HCT116 (cell line): ENCODE data around the gene ANGPTL1.

ENCODE experiments used
- EZH2 ChIP-seq: fragments of 200-600 bp; sonication (generic); IDR thresholded peaks from 2 replicates; pipeline ENCODE4 v1.6.1; 2017; ENCODE audit warnings: antibody characterized with exemption, mixed run types
- EZH2phosphoT487 ChIP-seq: fragments of 200-600 bp; IDR thresholded peaks from 2 replicates; pipeline ENCODE4 v1.6.1; 2018; ENCODE audit warnings: antibody characterized with exemption, borderline replicate concordance
- FOSL1 ChIP-seq: IDR thresholded peaks from 2 replicates; pipeline ENCODE4 v1.6.1; 2012; ENCODE audit warnings: low read depth
- POLR2AphosphoS5 ChIP-seq: IDR thresholded peaks from 2 replicates; pipeline ENCODE4 v1.6.1; 2011; ENCODE audit warnings: mild to moderate bottlenecking, low read depth, low read length, moderate library complexity
- SIN3A ChIP-seq: IDR thresholded peaks from 2 replicates; pipeline ENCODE4 v1.6.1; 2012; ENCODE audit warnings: low read depth
- TCF7L2 ChIP-seq: IDR thresholded peaks from 2 replicates; pipeline ENCODE4 v1.7.0; 2011; ENCODE audit warnings: borderline replicate concordance, inconsistent platforms; ENCODE audit not compliant: insufficient read depth, insufficient read length; ENCODE audit errors: extremely low read depth
- ZFX ChIP-seq: fragments of 450-650 bp; IDR thresholded peaks from 2 replicates; pipeline ENCODE4 v1.6.1; 2017
- TF ChIP-seq, protein P1 (sequence below), 3 experiments: fragments of 200-600 bp in 1 of 3; sonication (generic) in 1 of 3; IDR thresholded peaks in 2 of 3; conservative IDR thresholded peaks in 1 of 3; 2 replicates each; pipeline ENCODE4 v1.5.1; 2012 to 2017; ENCODE audit warnings: low read depth in 2 of 3, low read length in 2 of 3, antibody characterized with exemption in 1 of 3, borderline replicate concordance in 1 of 3, control low read depth in 1 of 3, mild to moderate bottlenecking in 1 of 3, mixed read lengths in 1 of 3, mixed run types in 1 of 3, moderate library complexity in 1 of 3; ENCODE audit not compliant: insufficient read depth in 1 of 3
- TF ChIP-seq, protein P2 (sequence below): IDR thresholded peaks from 2 replicates; pipeline ENCODE4 v1.6.1; 2012; ENCODE audit warnings: low read depth
- TF ChIP-seq, protein P3 (sequence below): IDR thresholded peaks from 2 replicates; pipeline ENCODE4 v1.6.1; 2012
- TF ChIP-seq, protein P4 (sequence below): IDR thresholded peaks from 2 replicates; pipeline ENCODE4 v1.6.1; 2011; ENCODE audit warnings: mild to moderate bottlenecking, low read length, moderate library complexity; ENCODE audit not compliant: insufficient replicate concordance; ENCODE audit errors: extremely low read depth

DNA sequence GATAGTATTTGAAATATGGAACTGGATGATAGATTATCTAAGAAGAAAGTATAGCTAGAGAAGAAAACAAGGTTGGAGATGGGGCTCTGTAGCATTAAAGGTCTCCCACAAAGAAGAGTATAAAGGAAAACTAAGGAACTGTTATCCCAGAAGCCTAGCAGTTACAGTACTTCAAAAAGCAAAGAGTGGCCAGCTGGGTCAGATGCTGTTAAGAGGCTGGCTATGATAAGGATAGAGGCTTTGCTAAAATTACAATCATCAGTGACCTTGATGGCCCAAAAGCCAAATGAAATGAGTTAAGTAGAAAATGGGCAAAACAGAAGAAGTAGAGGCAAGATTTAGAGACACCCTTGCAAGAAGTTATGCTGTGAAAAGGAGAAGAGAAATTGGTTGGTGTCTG lies 25.1 kb upstream of the ANGPTL1 start:
- no peak for TF ChIP-seq EZH2phosphoT487
- TF ChIP-seq, protein P1, sequence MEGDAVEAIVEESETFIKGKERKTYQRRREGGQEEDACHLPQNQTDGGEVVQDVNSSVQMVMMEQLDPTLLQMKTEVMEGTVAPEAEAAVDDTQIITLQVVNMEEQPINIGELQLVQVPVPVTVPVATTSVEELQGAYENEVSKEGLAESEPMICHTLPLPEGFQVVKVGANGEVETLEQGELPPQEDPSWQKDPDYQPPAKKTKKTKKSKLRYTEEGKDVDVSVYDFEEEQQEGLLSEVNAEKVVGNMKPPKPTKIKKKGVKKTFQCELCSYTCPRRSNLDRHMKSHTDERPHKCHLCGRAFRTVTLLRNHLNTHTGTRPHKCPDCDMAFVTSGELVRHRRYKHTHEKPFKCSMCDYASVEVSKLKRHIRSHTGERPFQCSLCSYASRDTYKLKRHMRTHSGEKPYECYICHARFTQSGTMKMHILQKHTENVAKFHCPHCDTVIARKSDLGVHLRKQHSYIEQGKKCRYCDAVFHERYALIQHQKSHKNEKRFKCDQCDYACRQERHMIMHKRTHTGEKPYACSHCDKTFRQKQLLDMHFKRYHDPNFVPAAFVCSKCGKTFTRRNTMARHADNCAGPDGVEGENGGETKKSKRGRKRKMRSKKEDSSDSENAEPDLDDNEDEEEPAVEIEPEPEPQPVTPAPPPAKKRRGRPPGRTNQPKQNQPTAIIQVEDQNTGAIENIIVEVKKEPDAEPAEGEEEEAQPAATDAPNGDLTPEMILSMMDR (IDR thresholded peaks at IDR 0.05 in 2 of 3, conservative IDR thresholded peaks at IDR 0.05 in 1 of 3; ENCODE audit: borderline replicate concordance in 1 of 3, insufficient read depth in 1 of 3, low read depth in 2 of 3, low read length in 2 of 3), result no peak
- TF ChIP-seq EZH2, result no peak
- no peak for TF ChIP-seq ZFX
- TF ChIP-seq POLR2AphosphoS5, result no peak
- TF ChIP-seq TCF7L2, result no peak
- TF ChIP-seq, protein P2, sequence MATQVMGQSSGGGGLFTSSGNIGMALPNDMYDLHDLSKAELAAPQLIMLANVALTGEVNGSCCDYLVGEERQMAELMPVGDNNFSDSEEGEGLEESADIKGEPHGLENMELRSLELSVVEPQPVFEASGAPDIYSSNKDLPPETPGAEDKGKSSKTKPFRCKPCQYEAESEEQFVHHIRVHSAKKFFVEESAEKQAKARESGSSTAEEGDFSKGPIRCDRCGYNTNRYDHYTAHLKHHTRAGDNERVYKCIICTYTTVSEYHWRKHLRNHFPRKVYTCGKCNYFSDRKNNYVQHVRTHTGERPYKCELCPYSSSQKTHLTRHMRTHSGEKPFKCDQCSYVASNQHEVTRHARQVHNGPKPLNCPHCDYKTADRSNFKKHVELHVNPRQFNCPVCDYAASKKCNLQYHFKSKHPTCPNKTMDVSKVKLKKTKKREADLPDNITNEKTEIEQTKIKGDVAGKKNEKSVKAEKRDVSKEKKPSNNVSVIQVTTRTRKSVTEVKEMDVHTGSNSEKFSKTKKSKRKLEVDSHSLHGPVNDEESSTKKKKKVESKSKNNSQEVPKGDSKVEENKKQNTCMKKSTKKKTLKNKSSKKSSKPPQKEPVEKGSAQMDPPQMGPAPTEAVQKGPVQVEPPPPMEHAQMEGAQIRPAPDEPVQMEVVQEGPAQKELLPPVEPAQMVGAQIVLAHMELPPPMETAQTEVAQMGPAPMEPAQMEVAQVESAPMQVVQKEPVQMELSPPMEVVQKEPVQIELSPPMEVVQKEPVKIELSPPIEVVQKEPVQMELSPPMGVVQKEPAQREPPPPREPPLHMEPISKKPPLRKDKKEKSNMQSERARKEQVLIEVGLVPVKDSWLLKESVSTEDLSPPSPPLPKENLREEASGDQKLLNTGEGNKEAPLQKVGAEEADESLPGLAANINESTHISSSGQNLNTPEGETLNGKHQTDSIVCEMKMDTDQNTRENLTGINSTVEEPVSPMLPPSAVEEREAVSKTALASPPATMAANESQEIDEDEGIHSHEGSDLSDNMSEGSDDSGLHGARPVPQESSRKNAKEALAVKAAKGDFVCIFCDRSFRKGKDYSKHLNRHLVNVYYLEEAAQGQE, result no peak
- TF ChIP-seq, protein P3, sequence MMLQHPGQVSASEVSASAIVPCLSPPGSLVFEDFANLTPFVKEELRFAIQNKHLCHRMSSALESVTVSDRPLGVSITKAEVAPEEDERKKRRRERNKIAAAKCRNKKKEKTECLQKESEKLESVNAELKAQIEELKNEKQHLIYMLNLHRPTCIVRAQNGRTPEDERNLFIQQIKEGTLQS, result no peak
- TF ChIP-seq SIN3A, result no peak
- TF ChIP-seq FOSL1, result no peak
- TF ChIP-seq, protein P4, sequence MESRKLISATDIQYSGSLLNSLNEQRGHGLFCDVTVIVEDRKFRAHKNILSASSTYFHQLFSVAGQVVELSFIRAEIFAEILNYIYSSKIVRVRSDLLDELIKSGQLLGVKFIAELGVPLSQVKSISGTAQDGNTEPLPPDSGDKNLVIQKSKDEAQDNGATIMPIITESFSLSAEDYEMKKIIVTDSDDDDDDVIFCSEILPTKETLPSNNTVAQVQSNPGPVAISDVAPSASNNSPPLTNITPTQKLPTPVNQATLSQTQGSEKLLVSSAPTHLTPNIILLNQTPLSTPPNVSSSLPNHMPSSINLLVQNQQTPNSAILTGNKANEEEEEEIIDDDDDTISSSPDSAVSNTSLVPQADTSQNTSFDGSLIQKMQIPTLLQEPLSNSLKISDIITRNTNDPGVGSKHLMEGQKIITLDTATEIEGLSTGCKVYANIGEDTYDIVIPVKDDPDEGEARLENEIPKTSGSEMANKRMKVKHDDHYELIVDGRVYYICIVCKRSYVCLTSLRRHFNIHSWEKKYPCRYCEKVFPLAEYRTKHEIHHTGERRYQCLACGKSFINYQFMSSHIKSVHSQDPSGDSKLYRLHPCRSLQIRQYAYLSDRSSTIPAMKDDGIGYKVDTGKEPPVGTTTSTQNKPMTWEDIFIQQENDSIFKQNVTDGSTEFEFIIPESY, result no peak
